H1 (cell line): Measurements from ENCODE around the gene TRIOBP. TPM values are rescaled to one million over a fixed set of nuclear protein-coding genes. Genes with fewer than 3 reads are reported as not detected.

ENCODE experiments used
- ASH2L ChIP-seq: fragments of 200-600, 300-600 bp; sonication (generic); IDR thresholded peaks from one replicate; pipeline ENCODE4 v1.7.1; 2017; ENCODE audit warnings: low read length
- ATF2 ChIP-seq: IDR thresholded peaks from 2 replicates; pipeline ENCODE4 v1.6.1; 2012; ENCODE audit warnings: low read length, inconsistent platforms
- BRCA1 ChIP-seq: IDR thresholded peaks from 2 replicates; pipeline ENCODE4 v1.6.1; 2012; ENCODE audit warnings: low read depth, low read length, improper control_type of control experiment
- CHD7 ChIP-seq: fragments of 300-600 bp; sonication (generic); IDR thresholded peaks from 2 replicates; pipeline ENCODE4 v1.7.1; 2012; ENCODE audit warnings: low read length, moderate library complexity, mild to moderate bottlenecking, inconsistent platforms; ENCODE audit not compliant: insufficient replicate concordance
- RNF2 ChIP-seq: fragments of 200-900, 300-1000 bp; sonication (generic); IDR thresholded peaks from 2 replicates; pipeline ENCODE4 v1.7.1; 2016; ENCODE audit warnings: borderline replicate concordance, low read depth, mild to moderate bottlenecking, antibody characterized with exemption, low read length; ENCODE audit not compliant: poor library complexity, severe bottlenecking; ENCODE audit errors: missing control alignments
- SIX5 ChIP-seq: IDR thresholded peaks from 2 replicates; pipeline ENCODE4 v1.6.1; 2011; ENCODE audit warnings: mild to moderate bottlenecking, low read depth, low read length
- SP4 ChIP-seq: IDR thresholded peaks from 2 replicates; pipeline ENCODE4 v1.6.1; 2012; ENCODE audit warnings: low read length, inconsistent platforms
- polyA plus RNA-seq, 7 experiments: library from polyadenylated mRNA; depleted of rRNA in 3 of 7; stranded (reverse) in 5 of 7; unstranded in 2 of 7; fragments of >200 nt in 5 of 7; fragments of 200-250 nt in 2 of 7; gene quantifications; 1 replicate in 5 of 7; 2 replicates in 1 of 7; 4 replicates in 1 of 7; pipeline versions ENCODE4 v1.2.1 to v1.2.3, GENCODE V29; 2011 to 2013; ENCODE audit warnings: missing spikeins in 2 of 7, mixed read lengths in 2 of 7
- total RNA-seq: library from RNA; stranded (reverse); fragmentation: NEBNext Ultra II Directional; extraction: Animal tissue kit (Norgen Biotek cat#: 25700); gene quantifications from 2 replicates; pipeline ENCODE4 v1.2.1, GENCODE V29; 2021

TRIOBP gene
- total and polyA plus RNA-seq, 2 of the 8 experiments (the other 6 are each of a cell fraction or from before 2014, with no cell fraction given), result 18.2 to 27.3 TPM

- TF ChIP-seq CHD7, result no peak
- no peak for TF ChIP-seq SIX5
- no peak for TF ChIP-seq BRCA1
- no peak for TF ChIP-seq RNF2
- TF ChIP-seq SP4, result no peak
- TF ChIP-seq ASH2L, result no peak
- no peak for TF ChIP-seq ATF2
- TF ChIP-seq, all 59 proteins: peak for 0
Observed at GRCh38 chr22:37655252-37655563, 41.6 kb upstream of the TRIOBP start (continued).
